GM19324 (cell line): ENCODE data around the gene SLC17A1.

Experiments used
- ATAC-seq: cut with Tn5 transposase; IDR thresholded peaks from one replicate; pipeline ENCODE4 v1.9.1; 2021; ENCODE audit warnings: mild to moderate bottlenecking, moderate library complexity; ENCODE audit not compliant: unreplicated experiment, low FRiP score

Gene SLC17A1

GRCh38 chr6:25833136-25833535, 1.3 kb upstream of the SLC17A1 start:
- no peak for ATAC-seq

- ATAC-seq = no peak
These were observed 818 bp upstream of the SLC17A1 start for GRCh38 chr6:25832670-25833069.

DNA sequence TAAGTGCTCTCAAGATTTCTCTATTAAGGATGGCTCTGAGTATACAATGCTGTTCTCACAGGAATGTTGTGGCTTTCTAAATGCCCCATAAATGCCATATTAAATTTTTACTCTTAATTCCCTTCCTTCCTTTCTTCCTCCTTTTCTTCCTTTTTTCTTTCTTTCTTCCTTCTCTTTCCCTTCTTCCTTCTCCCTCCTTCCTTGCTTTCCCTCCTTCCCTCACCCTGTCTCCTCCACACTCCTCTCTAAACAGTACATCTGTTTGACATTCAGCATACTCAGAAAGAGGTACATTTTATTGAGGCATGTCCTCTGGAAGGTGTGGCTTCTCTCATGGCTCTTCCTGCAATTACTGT, 433 bp upstream of the SLC17A1 start:
- ATAC-seq = no peak

- ATAC-seq = no peak
These were observed 1.4 kb downstream of the SLC17A1 start for GRCh38 chr6:25830458-25830857.

DNA sequence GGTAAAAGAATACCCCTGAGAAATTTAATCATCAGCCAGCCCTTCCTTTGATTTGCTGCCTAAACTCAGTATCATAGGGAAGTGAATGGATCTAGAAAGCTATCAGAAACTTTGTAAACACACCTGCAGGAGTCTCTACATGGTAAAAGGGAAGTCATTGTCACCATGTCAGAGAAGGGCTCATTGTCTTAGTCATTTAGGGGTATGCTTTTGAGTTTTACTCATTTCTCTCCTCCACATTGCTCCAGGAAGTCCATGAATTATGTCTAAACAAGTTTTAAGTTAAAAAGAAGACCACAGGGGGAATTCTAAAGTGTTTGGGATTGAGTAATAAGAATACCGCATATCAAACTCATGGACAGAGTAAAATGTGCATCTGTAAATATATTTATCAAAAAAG, 2.5 kb downstream of the SLC17A1 start:
- no peak for ATAC-seq

DNA sequence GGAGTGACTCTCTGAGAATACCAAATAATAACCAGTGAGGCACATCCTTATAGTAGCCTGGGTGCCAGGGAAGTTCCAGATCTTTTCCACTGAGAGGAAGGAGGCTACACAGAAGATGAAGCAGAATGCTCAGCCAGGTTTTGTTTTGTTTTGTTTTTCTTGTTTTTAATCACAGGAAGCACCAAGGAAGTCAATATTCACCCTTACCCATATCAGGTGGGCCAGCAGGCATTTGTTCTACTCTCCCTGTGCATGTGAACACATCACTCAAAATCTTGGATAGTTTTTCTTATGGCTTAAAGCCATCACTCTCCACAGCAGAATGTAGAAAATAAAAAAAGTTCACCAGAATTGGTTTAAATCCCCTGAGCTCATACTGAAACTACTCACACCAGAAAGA, 10.5 kb downstream of the SLC17A1 start:
- ATAC-seq = no peak

- no peak for ATAC-seq
These were observed 15.6 kb downstream of the SLC17A1 start for GRCh38 chr6:25816252-25816651.

GRCh38 chr6:25815194-25815593, 16.7 kb downstream of the SLC17A1 start:
- ATAC-seq = no peak

DNA sequence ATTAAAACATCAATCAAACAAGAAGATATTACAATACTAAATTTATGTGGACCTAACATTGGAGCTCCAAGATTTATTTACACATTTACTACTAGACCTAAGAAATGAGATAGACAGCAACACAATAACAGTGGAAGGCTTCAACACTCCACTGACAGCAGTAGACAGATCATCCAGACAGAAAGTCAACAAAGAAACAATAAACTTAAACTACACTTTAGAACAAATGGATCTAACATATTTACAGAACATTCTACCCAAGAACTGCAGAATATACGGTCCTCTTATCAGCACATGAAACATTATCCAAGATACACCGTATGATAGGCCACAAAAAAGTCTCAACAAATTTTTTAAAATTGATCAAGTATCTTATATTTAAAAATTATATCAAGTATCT, 27.0 kb downstream of the SLC17A1 start:
- no peak for ATAC-seq

- no peak for ATAC-seq
These were observed 30.4 kb downstream of the SLC17A1 start for GRCh38 chr6:25801436-25801835.

- no peak for ATAC-seq
These were observed 37.1 kb downstream of the SLC17A1 start for GRCh38 chr6:25794784-25795183.

DNA sequence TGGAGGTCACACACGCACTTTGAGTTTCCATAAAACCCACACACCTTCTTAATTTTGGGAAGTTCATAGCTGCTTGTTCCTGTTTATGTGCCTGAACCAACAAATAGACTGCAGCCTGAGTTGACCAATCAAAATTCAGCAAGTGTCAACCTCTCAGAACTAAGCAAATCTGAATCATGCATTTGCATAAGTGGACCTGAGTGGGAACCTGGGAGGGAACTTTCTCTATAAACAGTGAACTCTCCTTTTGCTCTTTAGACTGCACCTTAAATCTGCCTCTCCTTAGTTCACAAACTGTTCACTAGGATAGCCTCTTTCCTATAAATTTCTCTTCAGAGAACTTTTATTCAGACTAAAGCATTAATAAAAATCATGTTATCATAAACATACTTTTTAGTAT, 37.9 kb downstream of the SLC17A1 start:
- no peak for ATAC-seq

- no peak for ATAC-seq
These were observed 39.8 kb downstream of the SLC17A1 start for GRCh38 chr6:25792016-25792415.

- ATAC-seq = no peak
These were observed 42.4 kb downstream of the SLC17A1 start for GRCh38 chr6:25789475-25789874.

DNA sequence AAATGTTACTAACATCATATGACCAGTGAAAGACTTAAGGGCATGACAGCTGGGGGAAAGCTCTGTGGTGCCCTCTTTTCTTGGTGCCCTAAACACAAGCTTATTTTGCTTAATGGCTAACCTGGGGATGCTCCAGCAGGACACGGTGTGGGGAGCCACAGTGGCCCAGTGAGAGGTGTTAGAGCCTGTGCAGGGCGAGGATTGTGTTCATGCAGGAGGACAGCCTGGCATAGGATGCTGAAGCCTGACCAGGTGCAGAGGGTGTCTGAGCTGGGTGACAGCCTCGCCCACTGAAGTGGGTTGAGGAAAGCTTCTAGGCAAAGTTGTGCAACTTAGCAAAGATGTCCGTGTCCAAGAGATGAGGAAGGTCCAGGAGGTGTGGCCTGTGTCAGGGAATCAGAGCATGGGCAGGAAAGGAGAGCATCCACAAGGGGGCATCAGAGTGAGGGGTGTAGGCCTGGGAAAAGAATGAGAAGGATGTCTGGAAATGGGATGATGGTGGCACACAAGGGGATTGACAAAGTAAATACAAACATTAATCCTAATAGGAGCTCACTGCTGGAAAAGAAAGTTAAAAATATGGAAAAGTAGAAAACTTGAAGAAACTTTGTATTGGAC, 43.4 kb downstream of the SLC17A1 start:
- ATAC-seq = no peak

- ATAC-seq = no peak
These were observed 44.4 kb downstream of the SLC17A1 start for GRCh38 chr6:25787428-25787827.

GRCh38 chr6:25781134-25781533, 50.7 kb downstream of the SLC17A1 start:
- no peak for ATAC-seq

DNA sequence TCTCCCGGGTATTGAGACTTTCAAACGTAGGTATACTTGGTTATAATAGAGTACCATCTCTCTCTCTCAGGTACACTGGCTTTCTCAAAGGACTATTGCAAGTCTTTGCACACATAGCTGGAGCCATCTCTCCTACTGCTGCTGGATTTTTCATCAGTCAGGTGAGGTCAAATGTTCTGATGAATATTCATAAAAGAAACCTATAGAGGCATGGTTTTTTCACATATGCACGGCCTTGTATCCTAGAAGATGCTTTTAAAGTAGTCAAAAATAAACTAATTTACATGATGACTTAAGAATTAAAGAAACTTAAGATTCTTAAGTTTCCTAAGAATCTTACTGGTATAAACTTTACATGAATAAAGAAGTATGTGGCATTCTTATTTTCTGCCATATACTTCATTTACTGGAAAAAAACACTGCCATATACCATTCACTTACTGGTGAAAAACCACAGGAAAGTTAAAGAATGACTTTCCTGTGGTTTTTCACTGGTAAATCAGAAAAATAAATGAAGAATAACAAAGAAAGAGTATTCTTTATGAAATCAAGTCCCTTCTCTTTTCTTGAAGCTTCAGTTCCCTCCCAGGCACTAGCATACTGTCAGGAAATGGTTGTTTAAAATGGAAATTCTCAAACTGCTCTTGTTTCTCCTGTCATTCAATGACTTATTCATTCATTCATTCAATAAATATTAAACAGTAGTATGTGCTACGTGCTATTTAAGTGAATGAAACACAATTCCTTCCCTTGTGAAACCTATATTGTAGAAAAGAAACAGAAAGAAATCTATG, 53.8 kb downstream of the SLC17A1 start:
- ATAC-seq = no peak

DNA sequence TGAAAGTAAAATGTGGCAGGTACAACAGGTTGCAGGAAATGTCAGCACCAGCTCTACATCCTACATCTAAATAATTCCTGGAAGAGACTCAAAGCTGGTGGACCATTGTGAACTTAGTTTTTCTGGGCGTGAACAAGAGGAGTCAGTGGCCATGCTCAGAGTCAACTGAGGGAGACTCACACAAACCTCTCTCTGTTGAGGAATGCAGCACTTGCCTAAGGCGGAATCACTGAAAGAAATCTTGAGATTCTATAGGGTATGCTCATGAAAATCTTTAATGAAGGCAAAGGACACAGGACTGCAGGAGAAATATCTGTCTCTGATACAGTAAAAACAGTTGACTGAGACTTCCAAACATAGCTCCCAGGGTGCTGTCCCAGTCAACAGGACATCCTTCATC, 54.8 kb downstream of the SLC17A1 start:
- no peak for ATAC-seq

DNA sequence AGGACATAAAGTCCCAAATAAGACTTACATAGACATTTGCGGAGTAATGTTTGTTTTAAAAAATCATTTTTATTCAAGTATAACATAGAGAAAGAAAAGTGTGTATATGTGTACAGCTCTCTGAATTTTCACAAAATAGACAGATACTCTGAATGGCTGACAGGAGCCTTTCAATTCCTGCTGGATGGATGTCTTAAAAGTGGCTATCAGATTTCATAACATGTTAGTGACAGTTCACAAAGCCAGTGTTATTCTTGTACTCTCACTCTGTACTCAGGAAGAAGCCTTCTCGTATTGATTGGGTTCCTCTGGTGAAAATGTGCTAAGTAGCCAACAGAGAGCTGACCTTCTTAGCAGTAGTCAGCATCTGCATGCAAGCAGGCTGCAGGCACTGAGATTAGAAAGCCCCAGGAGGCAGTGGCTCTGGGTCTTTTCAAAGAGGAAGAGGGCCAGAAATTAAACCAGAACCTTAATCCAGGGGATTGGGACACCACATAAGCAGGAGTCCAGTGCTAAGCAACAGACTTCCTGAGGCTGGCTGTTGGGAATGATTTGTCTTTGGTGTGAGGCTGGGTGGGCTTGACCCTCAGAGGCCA, 57.6 kb downstream of the SLC17A1 start:
- ATAC-seq = no peak

DNA sequence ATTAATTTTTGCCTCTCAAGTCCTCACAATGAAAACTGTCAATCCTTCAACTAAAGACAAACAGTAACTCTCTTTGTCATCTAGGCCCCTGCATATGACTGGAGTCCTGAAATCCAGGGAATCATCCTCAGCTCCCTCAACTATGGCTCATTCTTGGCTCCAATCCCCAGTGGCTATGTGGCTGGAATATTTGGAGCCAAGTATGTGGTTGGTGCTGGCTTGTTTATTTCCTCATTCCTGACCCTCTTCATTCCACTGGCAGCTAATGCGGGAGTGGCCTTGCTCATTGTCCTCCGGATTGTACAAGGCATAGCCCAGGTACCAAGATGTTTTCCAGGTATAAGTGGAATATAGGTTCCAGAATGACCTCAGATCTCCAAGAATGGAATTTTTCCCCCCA, 61.9 kb downstream of the SLC17A1 start:
- no peak for ATAC-seq

DNA sequence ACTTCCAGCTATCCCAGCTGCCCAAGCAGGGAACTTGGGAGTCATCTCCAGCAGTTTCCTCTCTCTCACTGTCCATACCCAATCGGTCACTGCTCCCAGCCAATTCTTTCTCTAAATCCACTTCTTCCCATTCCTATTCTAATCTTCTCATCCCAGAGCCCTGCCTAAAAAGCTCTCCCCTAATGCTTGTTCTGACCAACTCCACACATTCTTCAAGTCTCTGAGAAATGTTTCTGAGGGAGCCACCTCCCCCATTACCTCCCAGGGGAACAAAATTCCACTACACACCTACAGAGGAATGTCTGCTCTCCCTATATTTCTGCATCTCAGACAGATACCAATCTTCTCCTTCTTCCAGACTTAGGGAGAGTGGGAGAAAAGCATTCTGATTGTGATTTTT, 63.3 kb downstream of the SLC17A1 start:
- ATAC-seq = no peak
